H9 (cell line): ENCODE measurements around the gene LSM4. TPM values are rescaled to one million over a fixed set of nuclear protein-coding genes. Genes with fewer than 3 reads are reported as not detected.

Experiments
- DNase-seq: peaks from one replicate; pipeline ENCODE4 v3.0.0-alpha.2; 2017
- H2AFZ ChIP-seq: one replicate; pipeline ENCODE4 v1.6.1; 2013; ENCODE audit warnings: mild to moderate bottlenecking, low read length, control low read depth, moderate library complexity
- H2AK5ac ChIP-seq: 2 replicates; pipeline ENCODE4 v1.6.1; 2013; ENCODE audit warnings: low read length, control low read depth, mixed read lengths; ENCODE audit not compliant: insufficient read length
- H2BK120ac ChIP-seq: one replicate; pipeline ENCODE4 v1.6.1; 2013; ENCODE audit warnings: low read depth, mild to moderate bottlenecking, low read length, control low read depth, inconsistent platforms; ENCODE audit not compliant: poor library complexity, severe bottlenecking
- H2BK12ac ChIP-seq: 2 replicates; pipeline ENCODE4 v1.6.1; 2013; ENCODE audit warnings: low read length, control low read depth, mixed read lengths, low read depth; ENCODE audit not compliant: insufficient read length
- H2BK15ac ChIP-seq: 2 replicates; pipeline ENCODE4 v1.6.1; 2013; ENCODE audit warnings: low read depth, low read length, control low read depth
- H2BK20ac ChIP-seq: one replicate; pipeline ENCODE4 v1.6.1; 2013; ENCODE audit warnings: low read depth, mild to moderate bottlenecking, low read length, control low read depth, inconsistent platforms; ENCODE audit not compliant: poor library complexity, severe bottlenecking
- H2BK5ac ChIP-seq: 2 replicates; pipeline ENCODE4 v1.6.1; 2013; ENCODE audit warnings: low read length, control low read depth, mixed read lengths; ENCODE audit not compliant: insufficient read length
- H3K14ac ChIP-seq: 2 replicates; pipeline ENCODE4 v1.6.1; 2013; ENCODE audit warnings: low read length, control low read depth; ENCODE audit not compliant: insufficient read depth
- H3K18ac ChIP-seq: 2 replicates; pipeline ENCODE4 v1.6.1; 2013; ENCODE audit warnings: low read depth, mild to moderate bottlenecking, mixed read lengths, low read length, control low read depth; ENCODE audit not compliant: insufficient read length
- H3K23ac ChIP-seq: 2 replicates; pipeline ENCODE4 v1.6.1; 2013; ENCODE audit warnings: low read length, control low read depth, mixed read lengths, low read depth; ENCODE audit not compliant: insufficient read length
- H3K23me2 ChIP-seq: 2 replicates; pipeline ENCODE4 v1.6.1; 2013; ENCODE audit warnings: low read depth, mild to moderate bottlenecking, mixed read lengths, low read length, control low read depth; ENCODE audit not compliant: insufficient read length, poor library complexity, severe bottlenecking
- H3K27ac ChIP-seq: 2 replicates; pipeline ENCODE4 v1.5.1; 2013; ENCODE audit warnings: low read length, control low read depth, mixed read lengths, low read depth; ENCODE audit not compliant: insufficient read length
- H3K27me3 ChIP-seq: 2 replicates; pipeline ENCODE4 v1.6.1; 2013; ENCODE audit warnings: low read length, control low read depth, inconsistent platforms; ENCODE audit not compliant: insufficient read depth
- H3K4ac ChIP-seq: 2 replicates; pipeline ENCODE4 v1.6.1; 2013; ENCODE audit warnings: low read depth, mild to moderate bottlenecking, control low read depth, inconsistent platforms, low read length, moderate library complexity
- H3K4me1 ChIP-seq: 2 replicates; pipeline ENCODE4 v1.6.1; 2013; ENCODE audit warnings: low read length, control low read depth, inconsistent platforms; ENCODE audit not compliant: insufficient read depth
- H3K4me2 ChIP-seq: 2 replicates; pipeline ENCODE4 v1.6.1; 2013; ENCODE audit warnings: low read length, control low read depth, mixed read lengths; ENCODE audit not compliant: insufficient read length, insufficient read depth
- H3K56ac ChIP-seq: 2 replicates; pipeline ENCODE4 v1.6.1; 2013; ENCODE audit warnings: low read depth, mild to moderate bottlenecking, mixed read lengths, low read length, control low read depth; ENCODE audit not compliant: insufficient read length
- H3K79me1 ChIP-seq: 2 replicates; pipeline ENCODE4 v1.6.1; 2013; ENCODE audit warnings: low read depth, mild to moderate bottlenecking, moderate library complexity, low read length, control low read depth, inconsistent platforms; ENCODE audit not compliant: insufficient read depth, poor library complexity, severe bottlenecking
- H3K79me2 ChIP-seq: 2 replicates; pipeline ENCODE4 v1.6.1; 2013; ENCODE audit warnings: low read length, control low read depth, inconsistent platforms; ENCODE audit not compliant: insufficient read depth
- H3K9ac ChIP-seq: 2 replicates; pipeline ENCODE4 v1.6.1; 2013; ENCODE audit warnings: low read length, control low read depth, mixed read lengths; ENCODE audit not compliant: insufficient read length; ENCODE audit errors: extremely low read depth
- H3K9me3 ChIP-seq: one replicate; pipeline ENCODE4 v1.6.1; 2013; ENCODE audit warnings: low read depth, low read length, inconsistent platforms; ENCODE audit not compliant: control insufficient read depth
- H3T11ph ChIP-seq: one replicate; pipeline ENCODE4 v1.6.1; 2013; ENCODE audit warnings: mild to moderate bottlenecking, low read length, control low read depth, inconsistent platforms
- H4K20me1 ChIP-seq: one replicate; pipeline ENCODE4 v1.6.1; 2013; ENCODE audit not compliant: control insufficient read depth, insufficient read length, insufficient read depth
- H4K5ac ChIP-seq: 2 replicates; pipeline ENCODE4 v1.6.1; 2013; ENCODE audit warnings: low read depth, mild to moderate bottlenecking, mixed read lengths, low read length, control low read depth; ENCODE audit not compliant: insufficient read length
- H4K8ac ChIP-seq: replicated peaks from 2 replicates; pipeline ENCODE4 v1.6.1; 2013; ENCODE audit warnings: low read length, control low read depth, mixed read lengths, low read depth; ENCODE audit not compliant: insufficient read length
- H4K91ac ChIP-seq: 2 replicates; pipeline ENCODE4 v1.6.1; 2013; ENCODE audit warnings: low read depth, mild to moderate bottlenecking, moderate library complexity, mixed read lengths, low read length, control low read depth; ENCODE audit not compliant: insufficient read length
- H3K27ac Mint-ChIP-seq, 3 experiments: 2 replicates in 2 of 3; 3 replicates in 1 of 3; pipeline ENCODE4 v1.8.0; 2020 to 2021; ENCODE audit warnings: mixed read lengths in 3 of 3, mild to moderate bottlenecking in 1 of 3, moderate library complexity in 1 of 3
- H3K27me3 Mint-ChIP-seq: 2 replicates; pipeline ENCODE4 v1.8.0; 2021; ENCODE audit warnings: low read depth, mild to moderate bottlenecking, moderate library complexity, mixed read lengths
- H3K36me3 Mint-ChIP-seq, 3 experiments: 2 replicates in 2 of 3; 3 replicates in 1 of 3; pipeline ENCODE4 v1.8.0; 2020 to 2021; ENCODE audit warnings: low read depth in 3 of 3, mixed read lengths in 3 of 3; ENCODE audit not compliant: insufficient read depth in 1 of 3
- H3K4me1 Mint-ChIP-seq, 2 experiments: 2 replicates each; pipeline ENCODE4 v1.8.0; 2020; ENCODE audit warnings: mixed read lengths in 2 of 2
- H3K4me3 Mint-ChIP-seq, 2 experiments: 2 replicates in 1 of 2; 3 replicates in 1 of 2; pipeline ENCODE4 v1.8.0; 2020 to 2021; ENCODE audit warnings: mild to moderate bottlenecking in 2 of 2, mixed read lengths in 2 of 2, moderate library complexity in 1 of 2
- H3K9me3 Mint-ChIP-seq, 2 experiments: 2 replicates in 1 of 2; 3 replicates in 1 of 2; pipeline ENCODE4 v1.8.0; 2020; ENCODE audit warnings: mild to moderate bottlenecking in 2 of 2, mixed read lengths in 2 of 2, moderate library complexity in 1 of 2
- CTCF ChIP-seq: fragments of 200-600 bp; sonication (generic); conservative IDR thresholded peaks from 3 replicates; pipeline ENCODE4 v1.8.0; 2021; ENCODE audit warnings: antibody characterized with exemption, mild to moderate bottlenecking
- WGBS: extraction: QIAGEN DNeasy Blood & Tissue Kit; methylation state at CpG from one replicate; pipeline ENCODE4 v1.1.7; 2013; ENCODE audit warnings: missing lambda C conversion rate, low lambda C conversion rate, mixed read lengths; ENCODE audit not compliant: insufficient read length; ENCODE audit errors: extremely low coverage; 5-methylcytosine and 5-hydroxymethylcytosine counted together
- total RNA-seq: library from RNA; stranded (reverse); gene quantifications from 2 replicates; pipeline ENCODE4 v1.2.1, GENCODE V29; 2021

LSM4 gene
- total RNA-seq, 1 experiment from 2014 or later, result 342 TPM

GRCh38 chr19:18291019-18291524 is 31.8 kb downstream of the LSM4 start:
- Mint-ChIP-seq H3K27me3 (peaks cover 8% of the 10 kb centered on the region), H3K27ac (peak overlapping the region; percentile 24 to 89 (median 81); a peak in 3 of 7 replicates), H3K4me3 (peak overlapping the region; percentile 81 to 90), H3K36me3 (no peaks in the 10 kb centered on the region; a peak in 2 of 7 replicates), H3K4me1 (peaks cover 47 to 59% of the 10 kb centered on the region in 2 experiments), H3K9me3 (no peaks in the 10 kb centered on the region; a peak in 1 of 5 replicates)
- Histone ChIP-seq H2BK12ac (no peak overlapping the region), H4K91ac (no peak overlapping the region), H3K56ac (no peak overlapping the region), H2BK15ac (no peak overlapping the region), H3K27me3 (no peaks in the 10 kb centered on the region), H4K8ac (no peak overlapping the region), H2AK5ac (no peak overlapping the region), H3K14ac (no peak overlapping the region), H3K79me1 (no peaks in the 10 kb centered on the region), H2BK20ac (no peak overlapping the region), H3K23ac (no peak overlapping the region), H3K4me2 (peak overlapping the region; percentile 76), H4K5ac (no peak overlapping the region), H2BK5ac (no peak overlapping the region), H3K9ac (no peak overlapping the region), H3K4ac (no peak overlapping the region), H3K18ac (peak overlapping the region; percentile 54), H3K79me2 (no peaks in the 10 kb centered on the region; the same call in 1 of the 2 replicates), H3K23me2 (peaks cover 18% of the 10 kb centered on the region), H3K4me1 (peaks cover 2% of the 10 kb centered on the region; the same call in 1 of the 2 replicates), H3K9me3 (no peaks in the 10 kb centered on the region), H4K20me1 (no peaks in the 10 kb centered on the region), H3T11ph (no peak overlapping the region), H3K27ac (no peak overlapping the region), H2BK120ac (no peak overlapping the region), H2AFZ (no peak overlapping the region)
- TF ChIP-seq CTCF, result no peak
- no CpG with 5 or more reads among the region's 21 CpGs for WGBS
- DNase-seq, result no peak
